Measurements from ENCODE around the gene SLX1A. TPM values are rescaled to one million over a fixed set of nuclear protein-coding genes. Genes with fewer than 3 reads are reported as not detected.

SLX1A gene
- total and polyA plus RNA-seq, 9 of the 15 experiments (the other 6 are each of a cell fraction or from before 2014, with no cell fraction given), result 2.3 to 86.5 (median 11.6) TPM

- TF ChIP-seq, protein P1, sequence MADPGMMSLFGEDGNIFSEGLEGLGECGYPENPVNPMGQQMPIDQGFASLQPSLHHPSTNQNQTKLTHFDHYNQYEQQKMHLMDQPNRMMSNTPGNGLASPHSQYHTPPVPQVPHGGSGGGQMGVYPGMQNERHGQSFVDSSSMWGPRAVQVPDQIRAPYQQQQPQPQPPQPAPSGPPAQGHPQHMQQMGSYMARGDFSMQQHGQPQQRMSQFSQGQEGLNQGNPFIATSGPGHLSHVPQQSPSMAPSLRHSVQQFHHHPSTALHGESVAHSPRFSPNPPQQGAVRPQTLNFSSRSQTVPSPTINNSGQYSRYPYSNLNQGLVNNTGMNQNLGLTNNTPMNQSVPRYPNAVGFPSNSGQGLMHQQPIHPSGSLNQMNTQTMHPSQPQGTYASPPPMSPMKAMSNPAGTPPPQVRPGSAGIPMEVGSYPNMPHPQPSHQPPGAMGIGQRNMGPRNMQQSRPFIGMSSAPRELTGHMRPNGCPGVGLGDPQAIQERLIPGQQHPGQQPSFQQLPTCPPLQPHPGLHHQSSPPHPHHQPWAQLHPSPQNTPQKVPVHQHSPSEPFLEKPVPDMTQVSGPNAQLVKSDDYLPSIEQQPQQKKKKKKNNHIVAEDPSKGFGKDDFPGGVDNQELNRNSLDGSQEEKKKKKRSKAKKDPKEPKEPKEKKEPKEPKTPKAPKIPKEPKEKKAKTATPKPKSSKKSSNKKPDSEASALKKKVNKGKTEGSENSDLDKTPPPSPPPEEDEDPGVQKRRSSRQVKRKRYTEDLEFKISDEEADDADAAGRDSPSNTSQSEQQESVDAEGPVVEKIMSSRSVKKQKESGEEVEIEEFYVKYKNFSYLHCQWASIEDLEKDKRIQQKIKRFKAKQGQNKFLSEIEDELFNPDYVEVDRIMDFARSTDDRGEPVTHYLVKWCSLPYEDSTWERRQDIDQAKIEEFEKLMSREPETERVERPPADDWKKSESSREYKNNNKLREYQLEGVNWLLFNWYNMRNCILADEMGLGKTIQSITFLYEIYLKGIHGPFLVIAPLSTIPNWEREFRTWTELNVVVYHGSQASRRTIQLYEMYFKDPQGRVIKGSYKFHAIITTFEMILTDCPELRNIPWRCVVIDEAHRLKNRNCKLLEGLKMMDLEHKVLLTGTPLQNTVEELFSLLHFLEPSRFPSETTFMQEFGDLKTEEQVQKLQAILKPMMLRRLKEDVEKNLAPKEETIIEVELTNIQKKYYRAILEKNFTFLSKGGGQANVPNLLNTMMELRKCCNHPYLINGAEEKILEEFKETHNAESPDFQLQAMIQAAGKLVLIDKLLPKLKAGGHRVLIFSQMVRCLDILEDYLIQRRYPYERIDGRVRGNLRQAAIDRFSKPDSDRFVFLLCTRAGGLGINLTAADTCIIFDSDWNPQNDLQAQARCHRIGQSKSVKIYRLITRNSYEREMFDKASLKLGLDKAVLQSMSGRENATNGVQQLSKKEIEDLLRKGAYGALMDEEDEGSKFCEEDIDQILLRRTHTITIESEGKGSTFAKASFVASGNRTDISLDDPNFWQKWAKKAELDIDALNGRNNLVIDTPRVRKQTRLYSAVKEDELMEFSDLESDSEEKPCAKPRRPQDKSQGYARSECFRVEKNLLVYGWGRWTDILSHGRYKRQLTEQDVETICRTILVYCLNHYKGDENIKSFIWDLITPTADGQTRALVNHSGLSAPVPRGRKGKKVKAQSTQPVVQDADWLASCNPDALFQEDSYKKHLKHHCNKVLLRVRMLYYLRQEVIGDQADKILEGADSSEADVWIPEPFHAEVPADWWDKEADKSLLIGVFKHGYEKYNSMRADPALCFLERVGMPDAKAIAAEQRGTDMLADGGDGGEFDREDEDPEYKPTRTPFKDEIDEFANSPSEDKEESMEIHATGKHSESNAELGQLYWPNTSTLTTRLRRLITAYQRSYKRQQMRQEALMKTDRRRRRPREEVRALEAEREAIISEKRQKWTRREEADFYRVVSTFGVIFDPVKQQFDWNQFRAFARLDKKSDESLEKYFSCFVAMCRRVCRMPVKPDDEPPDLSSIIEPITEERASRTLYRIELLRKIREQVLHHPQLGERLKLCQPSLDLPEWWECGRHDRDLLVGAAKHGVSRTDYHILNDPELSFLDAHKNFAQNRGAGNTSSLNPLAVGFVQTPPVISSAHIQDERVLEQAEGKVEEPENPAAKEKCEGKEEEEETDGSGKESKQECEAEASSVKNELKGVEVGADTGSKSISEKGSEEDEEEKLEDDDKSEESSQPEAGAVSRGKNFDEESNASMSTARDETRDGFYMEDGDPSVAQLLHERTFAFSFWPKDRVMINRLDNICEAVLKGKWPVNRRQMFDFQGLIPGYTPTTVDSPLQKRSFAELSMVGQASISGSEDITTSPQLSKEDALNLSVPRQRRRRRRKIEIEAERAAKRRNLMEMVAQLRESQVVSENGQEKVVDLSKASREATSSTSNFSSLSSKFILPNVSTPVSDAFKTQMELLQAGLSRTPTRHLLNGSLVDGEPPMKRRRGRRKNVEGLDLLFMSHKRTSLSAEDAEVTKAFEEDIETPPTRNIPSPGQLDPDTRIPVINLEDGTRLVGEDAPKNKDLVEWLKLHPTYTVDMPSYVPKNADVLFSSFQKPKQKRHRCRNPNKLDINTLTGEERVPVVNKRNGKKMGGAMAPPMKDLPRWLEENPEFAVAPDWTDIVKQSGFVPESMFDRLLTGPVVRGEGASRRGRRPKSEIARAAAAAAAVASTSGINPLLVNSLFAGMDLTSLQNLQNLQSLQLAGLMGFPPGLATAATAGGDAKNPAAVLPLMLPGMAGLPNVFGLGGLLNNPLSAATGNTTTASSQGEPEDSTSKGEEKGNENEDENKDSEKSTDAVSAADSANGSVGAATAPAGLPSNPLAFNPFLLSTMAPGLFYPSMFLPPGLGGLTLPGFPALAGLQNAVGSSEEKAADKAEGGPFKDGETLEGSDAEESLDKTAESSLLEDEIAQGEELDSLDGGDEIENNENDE (IDR thresholded peaks at IDR 0.05; ENCODE audit: low read depth, low read length), result no peak
Observed at GRCh38 chr16:30179195-30179594, 14.5 kb upstream of the SLX1A start (continued).

Measured in K562 (cell line).